ENCODE results near the gene SORT1.

DNA sequence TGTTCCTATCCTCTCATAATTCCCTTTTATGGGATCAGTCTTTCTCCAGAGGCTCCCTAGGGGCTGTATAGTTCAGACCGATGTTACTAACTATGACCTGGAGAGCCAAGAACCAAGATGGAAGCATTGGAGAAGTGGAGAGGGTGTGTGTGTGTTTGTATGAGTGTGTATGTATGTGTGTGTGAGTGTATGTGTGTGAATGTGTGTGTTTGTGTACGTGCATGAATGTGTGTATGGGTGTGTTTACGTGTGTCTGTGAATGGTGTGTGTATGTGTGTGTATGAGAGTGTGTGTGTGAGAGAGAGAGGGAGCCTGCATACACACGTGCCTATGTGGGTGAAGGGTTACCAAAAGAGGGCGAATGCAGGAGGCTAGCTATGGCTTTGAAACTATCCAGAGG, 95.8 kb downstream of the SORT1 start:
- TF ChIP-seq CTCF (IDR thresholded peaks at IDR 0.05) (no peak), POLR2A (IDR thresholded peaks at IDR 0.05) (no peak)
